Lower lobe of right lung (tissue), 2 donors: Measurements from ENCODE around the gene FARS2. TPM values are rescaled to one million over a fixed set of nuclear protein-coding genes. Genes with fewer than 3 reads are reported as not detected.

Experiments
- ATAC-seq, 2 donors: fragments of 200-7000 bp; cut with Tn5 transposase; one replicate each; pipeline ENCODE4 v1.9.1; 2020 to 2022; ENCODE audit warnings: mild to moderate bottlenecking in 2 of 2, moderate library complexity in 2 of 2
- DNase-seq: peaks from one replicate; pipeline ENCODE4 v3.0.0-alpha.2; 2020
- H3K27ac ChIP-seq: fragments of 200-600 bp; one replicate; pipeline ENCODE4 v1.8.0; 2022
- H3K27me3 ChIP-seq: fragments of 200-600 bp; one replicate; pipeline ENCODE4 v1.8.0; 2022; ENCODE audit warnings: low read depth
- H3K36me3 ChIP-seq: fragments of 200-600 bp; one replicate; pipeline ENCODE4 v1.8.0; 2022; ENCODE audit warnings: mild to moderate bottlenecking
- H3K4me1 ChIP-seq: fragments of 200-600 bp; one replicate; pipeline ENCODE4 v1.8.0; 2022
- H3K4me3 ChIP-seq: fragments of 200-600 bp; one replicate; pipeline ENCODE4 v1.8.0; 2022; ENCODE audit warnings: mild to moderate bottlenecking
- H3K9me3 ChIP-seq: fragments of 200-600 bp; one replicate; pipeline ENCODE4 v1.8.0; 2022
- CTCF ChIP-seq: fragments of 200-600 bp; IDR thresholded peaks from one replicate; pipeline ENCODE4 v1.8.0; 2022; ENCODE audit warnings: antibody characterized with exemption, mild to moderate bottlenecking
- intact Hi-C: fragments of 100-400 bp; cut with DNase I; formaldehyde crosslinking; loops from one replicate; pipeline ENCODE4 v1.11.0; 2022
- total RNA-seq: library from RNA; stranded (reverse); fragmentation: NEBNext Ultra II Directional; extraction: Animal tissue kit (Norgen Biotek cat#: 25700); gene quantifications from one replicate; pipeline ENCODE4 v1.2.1, GENCODE V29; 2021
- donor health status: DM: no; HTN: yes; CAD: no; lungs with severe emphysema.

The FARS2 gene
- total RNA-seq, 1 donor from 2014 or later = 17.0 TPM

GRCh38 chr6:5511954-5512353 is 250.6 kb downstream of the FARS2 start:
- no peak for TF ChIP-seq CTCF
- no peaks in the 10 kb centered on the region for H3K27me3 ChIP-seq
- ATAC-seq = no peak
- no peak overlapping the region for H3K27ac ChIP-seq
- intact Hi-C loops = no loop called here
- H3K36me3 ChIP-seq = no peaks in the 10 kb centered on the region
- H3K4me3 ChIP-seq = no peak overlapping the region
- DNase-seq = no peak
- no peaks in the 10 kb centered on the region for H3K9me3 ChIP-seq
- no peaks in the 10 kb centered on the region for H3K4me1 ChIP-seq

GRCh38 chr6:5512422-5512821 is 251.1 kb downstream of the FARS2 start:
- H3K27ac ChIP-seq = no peak overlapping the region
- H3K4me3 ChIP-seq = no peak overlapping the region
- ATAC-seq = no peak
- no peaks in the 10 kb centered on the region for H3K9me3 ChIP-seq
- TF ChIP-seq CTCF = no peak
- no peaks in the 10 kb centered on the region for H3K36me3 ChIP-seq
- DNase-seq = no peak
- no peaks in the 10 kb centered on the region for H3K4me1 ChIP-seq
- no peaks in the 10 kb centered on the region for H3K27me3 ChIP-seq
- intact Hi-C loops = no loop called here

GRCh38 chr6:5513408-5513807 is 252.1 kb downstream of the FARS2 start:
- intact Hi-C loops = no loop called here
- ATAC-seq = no peak
- Histone ChIP-seq H3K4me1 (no peaks in the 10 kb centered on the region), H3K27ac (no peak overlapping the region), H3K36me3 (no peaks in the 10 kb centered on the region), H3K4me3 (no peak overlapping the region), H3K27me3 (no peaks in the 10 kb centered on the region), H3K9me3 (no peaks in the 10 kb centered on the region)
- DNase-seq = no peak
- TF ChIP-seq CTCF = no peak

- Histone ChIP-seq H3K27ac (no peak overlapping the region), H3K9me3 (no peaks in the 10 kb centered on the region), H3K4me3 (no peak overlapping the region), H3K36me3 (no peaks in the 10 kb centered on the region), H3K27me3 (no peaks in the 10 kb centered on the region), H3K4me1 (no peaks in the 10 kb centered on the region)
- DNase-seq = no peak
- no peak for TF ChIP-seq CTCF
- intact Hi-C loops = no loop called here
- ATAC-seq = no peak
These were observed 253.0 kb downstream of the FARS2 start for GRCh38 chr6:5514353-5514752.

GRCh38 chr6:5515200-5515599 is 253.9 kb downstream of the FARS2 start:
- DNase-seq (no peak), ATAC-seq (no peak)
- TF ChIP-seq CTCF = no peak
- H3K36me3 ChIP-seq = no peaks in the 10 kb centered on the region
- no peaks in the 10 kb centered on the region for H3K4me1 ChIP-seq
- H3K27ac ChIP-seq = no peak overlapping the region
- H3K4me3 ChIP-seq = no peak overlapping the region
- H3K27me3 ChIP-seq = no peaks in the 10 kb centered on the region
- H3K9me3 ChIP-seq = no peaks in the 10 kb centered on the region
- intact Hi-C loops = no loop called here

GRCh38 chr6:5516036-5516435 is 254.7 kb downstream of the FARS2 start:
- Histone ChIP-seq H3K27ac (no peak overlapping the region), H3K9me3 (no peaks in the 10 kb centered on the region), H3K4me1 (no peaks in the 10 kb centered on the region), H3K36me3 (no peaks in the 10 kb centered on the region), H3K4me3 (no peak overlapping the region), H3K27me3 (no peaks in the 10 kb centered on the region)
- intact Hi-C loops = no loop called here
- DNase-seq = no peak
- TF ChIP-seq CTCF = no peak
- ATAC-seq = no peak
